T follicular helper cell (primary cell): Measurements from ENCODE around the gene ZNF487.
A peak's percentile ranks its signal among the peaks of the same experiment; 100 is the strongest.
"Not testable (repeated sequence)": the region's sequence is repeated elsewhere in the genome, so short reads cannot be mapped to it uniquely, and the experiment has no call there.

Experiments used
- DNase-seq: peaks from one replicate; pipeline ENCODE4 v3.0.0-alpha.2; 2020; ENCODE audit warnings: low read depth

ZNF487 gene

DNA sequence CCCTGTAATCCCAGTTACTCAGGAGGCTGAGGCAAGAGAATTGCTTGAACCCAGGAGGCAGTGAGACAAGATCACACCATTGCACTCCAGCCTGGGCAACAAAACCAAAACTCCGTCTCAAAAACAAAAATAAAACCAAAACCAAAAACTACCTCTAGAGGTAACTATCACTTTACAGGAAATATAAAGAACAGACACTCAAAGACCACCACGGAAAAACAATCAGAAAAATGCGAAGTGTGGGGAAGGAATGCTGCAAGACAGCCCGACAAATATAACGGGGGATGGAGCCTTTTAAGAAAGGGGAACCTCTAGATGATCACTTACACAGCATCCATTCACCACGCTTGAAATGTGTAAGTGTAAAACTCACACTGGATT, 32.2 kb upstream of the ZNF487 start:
- no peak for DNase-seq

- peak; percentile 33 for DNase-seq
Observed at GRCh38 chr10:43407148-43407575, 29.7 kb upstream of the ZNF487 start.

- peak; percentile 78 for DNase-seq
Observed at GRCh38 chr10:43407576-43408330, 29.2 kb upstream of the ZNF487 start.

GRCh38 chr10:43408331-43408709, 28.6 kb upstream of the ZNF487 start:
- no peak for DNase-seq

DNA sequence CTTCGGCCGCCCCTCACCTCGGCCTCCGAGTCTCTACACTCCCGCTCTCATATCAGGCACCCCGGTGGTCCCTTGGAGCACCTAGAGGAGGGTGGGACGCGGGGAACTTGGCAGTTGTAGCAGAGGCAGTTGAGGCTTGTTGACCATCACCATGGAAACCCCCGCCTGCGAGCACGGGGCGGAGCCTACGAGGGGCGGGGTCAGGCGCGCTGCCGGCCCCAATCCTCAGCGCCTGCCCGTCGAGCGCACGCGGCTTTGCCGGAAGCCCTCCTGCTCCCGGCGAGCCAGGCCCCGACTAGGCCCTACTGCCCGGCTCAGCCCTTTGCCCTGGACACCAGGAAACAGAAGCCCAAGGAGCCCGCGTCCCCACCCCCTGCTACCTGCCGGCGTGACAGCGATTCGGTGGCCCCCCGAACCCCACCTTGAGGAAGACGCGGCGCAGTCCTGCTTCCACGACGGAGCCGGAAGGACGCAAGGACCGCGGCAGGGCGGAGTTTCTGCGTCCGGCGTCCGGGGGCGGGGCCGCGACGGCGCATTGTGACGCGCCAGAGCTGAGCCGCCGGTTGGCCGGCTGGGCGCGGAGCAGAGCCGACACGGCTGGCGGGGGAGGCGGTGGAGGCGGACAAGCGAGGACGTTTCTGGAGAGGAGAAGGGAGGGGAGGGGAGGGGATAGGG, 28.1 kb upstream of the ZNF487 start, which contains the start of gene HNRNPF:
TSS of gene HNRNPF (minus strand) at position 477 of the 675 bp plus-strand sequence. CDS start 21,302 bp downstream, outside the sequence.
- DNase-seq: peak; percentile 91

DNA sequence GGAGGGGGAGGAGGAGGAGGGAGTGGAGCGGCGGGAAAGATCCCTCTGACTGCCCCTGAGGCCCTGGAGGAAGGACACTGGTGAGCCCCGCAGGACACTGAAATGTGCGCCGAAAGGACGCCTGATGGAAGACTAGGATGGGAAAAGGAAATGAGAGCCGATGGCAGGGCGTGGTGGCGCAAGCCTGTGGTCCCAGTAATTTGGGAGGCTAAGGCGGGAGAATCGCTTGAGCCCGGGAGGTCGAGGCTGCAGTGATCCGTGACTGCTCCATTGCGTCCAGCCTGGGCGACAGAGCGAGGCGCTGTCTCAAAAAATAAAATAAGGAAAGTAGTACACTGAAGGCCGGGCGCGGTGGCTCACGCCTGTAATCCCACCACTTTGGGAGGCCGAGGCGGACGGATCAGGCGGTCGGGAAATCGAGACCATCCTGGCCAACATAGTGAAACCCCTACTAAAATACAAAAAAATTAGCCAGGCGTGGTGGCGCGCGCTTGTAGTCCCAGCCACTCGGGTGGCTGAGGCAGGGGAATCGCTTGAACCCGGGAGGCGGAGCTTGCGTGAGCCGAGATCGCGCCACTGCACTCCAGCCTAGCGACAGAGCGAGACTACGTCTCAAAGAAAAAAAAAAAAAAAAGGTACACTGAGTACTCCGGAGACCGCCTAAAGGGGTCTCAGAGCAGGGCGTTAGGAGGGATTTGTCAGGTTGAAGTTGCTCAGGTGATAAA, 27.4 kb upstream of the ZNF487 start:
- DNase-seq: peak; percentile 63

GRCh38 chr10:43410345-43410744, 26.6 kb upstream of the ZNF487 start:
- DNase-seq: no peak

- DNase-seq: no peak
Observed at GRCh38 chr10:43411536-43411935, 25.4 kb upstream of the ZNF487 start.

- no peak for DNase-seq
Observed at GRCh38 chr10:43415544-43415943, 21.4 kb upstream of the ZNF487 start.

DNA sequence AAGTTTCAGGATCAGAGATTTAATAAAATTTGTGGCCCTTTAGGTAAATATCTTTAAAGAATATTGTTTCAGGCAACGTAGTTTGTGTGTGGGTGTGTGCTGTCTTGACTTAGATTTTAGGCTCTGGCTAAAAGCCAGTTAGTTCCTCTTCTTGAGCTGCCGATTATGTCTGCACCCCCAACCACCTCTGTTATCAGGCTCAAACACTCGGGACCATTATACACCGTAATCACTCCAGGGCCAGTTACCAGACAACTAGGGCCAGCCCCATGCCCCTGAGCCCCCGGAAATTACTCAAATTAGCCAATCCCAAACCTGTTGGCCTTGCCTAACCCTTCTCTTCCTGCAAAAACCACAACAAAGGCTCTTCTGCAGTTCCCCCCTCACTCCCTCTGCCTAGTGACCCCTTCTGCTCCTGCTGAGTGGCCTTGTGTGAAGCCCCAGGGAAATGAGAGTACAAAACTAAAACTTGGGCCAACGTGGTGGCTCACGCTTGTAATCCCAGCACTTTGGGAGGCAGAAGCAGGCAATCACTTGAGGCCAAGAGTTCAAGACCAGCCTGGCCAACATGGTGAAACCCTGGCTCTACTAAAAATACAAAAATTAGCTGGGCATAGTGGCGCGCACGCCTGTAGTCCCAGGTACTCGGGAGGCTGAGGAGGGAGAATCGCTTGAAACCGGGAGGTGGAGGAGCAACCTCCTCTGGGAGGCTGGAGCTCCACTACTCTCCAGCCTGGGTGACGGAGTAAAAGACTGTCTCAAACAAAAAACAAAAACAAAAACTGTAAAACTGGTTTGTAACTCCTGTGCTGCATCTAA, 18.8 kb upstream of the ZNF487 start:
- no peak for DNase-seq

DNA sequence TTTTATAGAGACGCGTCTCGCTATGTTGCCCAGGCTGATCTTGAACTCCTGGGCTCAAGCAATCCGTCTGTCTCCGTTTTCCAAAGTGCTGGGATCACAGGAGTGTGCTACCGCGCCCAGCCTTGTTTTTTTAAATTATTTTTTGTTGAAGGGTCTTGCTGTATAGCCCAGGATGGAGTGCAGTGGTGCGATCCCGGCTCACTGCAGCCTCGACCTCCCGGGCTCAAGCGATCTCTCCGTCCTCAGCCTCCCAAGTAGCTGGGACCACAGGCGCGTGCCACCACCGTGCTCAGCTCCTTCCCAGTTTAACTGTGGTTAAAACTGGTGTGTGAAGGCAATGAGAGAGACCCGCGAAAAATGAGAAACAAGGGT, 16.9 kb upstream of the ZNF487 start:
- no peak for DNase-seq

GRCh38 chr10:43420369-43421200, 16.3 kb upstream of the ZNF487 start:
- DNase-seq: peak; percentile 74

DNA sequence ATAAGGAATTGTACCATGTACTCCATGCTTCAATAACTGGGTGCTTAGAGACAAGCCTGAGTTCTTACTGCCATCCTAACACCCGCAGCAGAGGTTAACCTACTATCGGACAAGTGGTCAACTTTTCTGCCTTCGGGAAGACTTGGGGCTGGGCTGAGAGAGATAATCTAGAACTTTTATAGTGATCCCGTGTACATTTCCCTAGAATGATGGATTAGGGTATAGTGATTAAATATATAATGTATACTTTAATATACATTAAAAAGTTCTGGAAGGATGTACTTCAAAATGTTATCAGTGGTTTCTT, 15.8 kb upstream of the ZNF487 start:
- DNase-seq: no peak

DNA sequence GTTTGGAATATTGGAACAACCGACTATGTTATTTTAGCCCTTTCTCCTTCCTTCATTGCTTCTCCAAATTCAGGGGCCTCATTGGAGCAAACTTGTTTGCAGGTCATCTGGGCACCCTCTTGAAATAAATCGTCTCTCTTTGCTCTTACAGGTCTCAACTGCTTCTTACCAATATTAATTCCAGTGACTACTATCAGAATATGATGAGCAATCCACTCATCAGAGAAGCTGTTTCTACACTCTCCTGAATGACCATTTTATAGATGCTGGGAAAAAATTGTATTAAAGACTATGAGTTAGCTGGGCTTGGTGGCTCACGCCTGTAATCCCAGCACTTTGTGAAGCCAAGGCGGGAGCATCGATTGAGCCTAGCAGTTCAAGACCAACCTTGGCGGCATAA, 15.4 kb upstream of the ZNF487 start:
- DNase-seq: no peak

DNA sequence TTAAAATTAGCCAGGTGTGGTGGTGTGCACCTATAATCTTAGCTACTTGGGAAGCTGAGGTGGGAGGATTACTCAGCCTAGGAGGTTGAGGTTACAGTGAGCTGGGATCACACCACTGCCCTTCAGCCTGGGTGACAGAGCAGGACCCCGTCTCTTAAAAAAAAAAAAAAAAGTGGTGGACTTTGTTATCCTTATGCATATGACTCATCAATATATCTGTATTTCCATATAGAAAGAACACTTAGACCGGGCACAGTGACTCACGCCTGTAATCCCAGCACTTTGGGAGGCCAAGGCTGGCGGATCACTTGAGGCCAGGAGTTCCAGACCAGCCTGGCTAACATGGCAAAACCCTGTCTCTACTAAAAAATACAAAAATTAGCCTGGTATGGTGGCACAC, 15.0 kb upstream of the ZNF487 start:
- not testable (repeated sequence) for DNase-seq

- no peak for DNase-seq
Observed at GRCh38 chr10:43424416-43424815, 12.5 kb upstream of the ZNF487 start.

- not testable (repeated sequence) for DNase-seq
Observed at GRCh38 chr10:43426476-43426875, 10.4 kb upstream of the ZNF487 start.

GRCh38 chr10:43427166-43427825, 9.6 kb upstream of the ZNF487 start:
- no peak for DNase-seq

DNA sequence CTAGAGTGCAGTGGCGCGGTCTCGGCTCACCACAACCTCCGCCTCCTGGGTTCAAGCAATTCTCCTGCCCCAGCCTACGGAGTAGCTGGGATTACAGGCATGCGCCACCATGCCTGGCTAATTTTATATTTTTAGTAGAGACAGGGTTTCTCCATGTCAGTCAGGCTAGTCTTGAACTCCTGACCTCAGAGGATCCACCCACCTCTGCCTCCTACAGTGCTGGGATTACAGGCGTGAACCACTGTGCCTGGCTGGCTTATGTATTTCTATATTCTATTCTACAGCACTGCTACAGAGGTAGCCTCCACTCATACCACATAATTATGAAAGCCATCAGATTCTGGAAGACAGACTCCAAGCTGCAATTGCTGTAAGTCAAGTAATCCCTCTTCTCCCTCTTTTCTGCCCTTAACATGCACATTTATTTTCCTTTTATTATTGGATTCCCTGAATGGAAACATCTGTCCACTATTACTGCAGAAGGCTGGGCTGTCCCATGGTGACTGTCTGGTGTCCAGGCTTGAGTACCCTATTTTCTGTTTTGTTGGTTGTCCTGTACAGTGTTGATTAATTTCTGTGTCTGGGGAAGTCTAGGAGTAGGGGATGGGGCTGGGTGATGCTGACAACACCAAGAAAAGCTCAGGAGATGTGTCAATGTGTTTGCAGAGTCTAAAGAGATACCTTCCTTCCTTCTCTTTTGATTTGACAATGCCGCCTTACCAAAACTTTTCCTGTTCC, 5.8 kb upstream of the ZNF487 start:
- no peak for DNase-seq
